OCI-LY3 (cell line): ENCODE results near the gene CCM2.

Experiments
- CTCF ChIP-seq: fragments of 200-600, 300-600 bp; sonication (generic); IDR thresholded peaks from 2 replicates; pipeline ENCODE4 v1.5.1; 2014; ENCODE audit warnings: antibody characterized with exemption, low read length, low read depth
- EZH2phosphoT487 ChIP-seq: fragments of 200-600 bp; shearing (Covaris generic); IDR thresholded peaks from 2 replicates; pipeline ENCODE4 v1.6.1; 2018; ENCODE audit warnings: antibody characterized with exemption, mixed run types, low read depth

- TF ChIP-seq EZH2phosphoT487 (no peak), CTCF (no peak)
Measured at GRCh38 chr7:45007106-45007505, 7.1 kb downstream of the CCM2 start.
